Eye (tissue), 1 donor: ENCODE data around the gene RWDD3.
A peak's percentile ranks its signal among the peaks of the same experiment; 100 is the strongest.

Source experiments
- DNase-seq: peaks from one replicate; pipeline ENCODE4 v3.0.0-alpha.2; 2015

RWDD3 gene, protein sequence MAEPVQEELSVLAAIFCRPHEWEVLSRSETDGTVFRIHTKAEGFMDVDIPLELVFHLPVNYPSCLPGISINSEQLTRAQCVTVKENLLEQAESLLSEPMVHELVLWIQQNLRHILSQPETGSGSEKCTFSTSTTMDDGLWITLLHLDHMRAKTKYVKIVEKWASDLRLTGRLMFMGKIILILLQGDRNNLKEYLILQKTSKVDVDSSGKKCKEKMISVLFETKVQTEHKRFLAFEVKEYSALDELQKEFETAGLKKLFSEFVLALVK

DNA sequence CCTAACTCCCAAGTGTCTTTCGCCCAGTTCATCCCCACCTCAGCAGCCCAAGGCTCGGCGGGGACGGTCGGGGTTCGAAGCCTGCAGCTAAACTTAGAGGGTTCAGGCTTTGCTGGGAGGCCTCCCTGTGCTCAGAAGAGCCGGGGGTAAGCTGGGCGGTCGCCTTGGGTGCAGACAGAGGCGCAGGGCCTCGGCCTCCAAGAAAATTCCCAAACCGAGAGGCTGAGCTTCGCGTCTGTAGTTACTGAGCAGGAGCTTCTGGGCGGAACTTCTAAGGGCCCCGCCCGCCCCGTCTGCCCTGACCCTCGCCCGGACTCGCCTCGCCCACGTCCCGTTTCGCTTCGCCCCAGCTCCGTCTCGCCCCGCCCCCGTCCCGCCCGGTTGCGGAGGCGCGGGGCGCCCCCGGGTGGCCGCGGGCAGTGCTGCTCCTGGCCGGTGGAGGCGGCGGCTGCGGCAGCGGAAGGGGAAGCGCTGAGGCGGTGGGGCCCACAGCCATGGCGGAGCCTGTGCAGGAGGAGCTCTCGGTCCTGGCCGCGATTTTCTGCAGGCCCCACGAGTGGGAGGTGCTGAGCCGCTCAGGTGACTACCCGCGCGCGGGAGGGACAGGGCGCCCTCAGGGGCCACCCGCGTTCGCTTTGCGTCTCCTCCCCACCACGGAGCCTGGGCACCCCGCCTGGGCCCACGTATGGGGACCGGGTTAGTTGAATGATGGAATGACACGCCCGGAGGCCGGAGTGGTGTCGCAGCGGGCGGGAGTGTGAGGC is at the start of gene RWDD3:
TSS of gene RWDD3 (plus strand) at position 474 of the 764 bp plus-strand sequence. CDS start at position 495, 21 bp downstream.
- DNase-seq: peak; percentile 96

DNA sequence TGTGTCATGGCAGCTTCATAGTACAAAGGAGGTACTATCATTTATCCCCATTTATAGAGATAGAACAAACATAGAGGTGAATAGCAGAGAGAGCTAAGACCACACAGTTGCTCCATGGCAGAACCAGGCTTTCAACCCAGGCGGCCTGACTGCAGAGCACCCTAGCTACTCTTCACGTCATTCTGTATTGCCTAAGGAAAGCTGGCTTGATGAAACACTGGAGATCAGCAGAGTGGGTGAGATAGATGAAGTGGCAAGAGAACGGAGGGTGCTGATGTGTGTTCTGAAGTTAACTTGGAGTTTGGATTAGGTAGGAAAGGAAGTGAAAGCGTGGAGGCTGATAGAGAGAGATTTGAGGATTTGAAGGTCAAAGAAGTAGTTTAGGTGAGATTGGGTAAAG is 47.9 kb upstream of the RWDD3 start:
- no peak for DNase-seq

DNA sequence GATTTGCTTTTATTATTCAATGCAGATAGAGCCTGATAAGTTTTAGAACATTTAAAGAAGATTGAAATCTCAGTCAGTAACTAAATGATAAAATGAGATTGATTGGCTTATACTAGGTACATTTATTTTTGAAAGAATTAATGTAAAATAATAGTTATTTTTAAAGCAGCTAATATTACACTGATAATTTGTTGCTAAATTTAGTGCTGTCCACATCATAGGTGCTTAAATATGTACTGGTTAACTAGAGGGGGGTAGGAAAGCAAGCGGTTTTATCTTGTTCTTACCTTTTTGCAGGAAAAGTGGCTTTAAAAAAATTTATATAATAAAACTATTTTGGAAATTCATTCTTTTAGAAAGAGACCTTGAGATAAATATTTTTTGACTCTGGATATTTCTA is 40.4 kb upstream of the RWDD3 start:
- no peak for DNase-seq

DNA sequence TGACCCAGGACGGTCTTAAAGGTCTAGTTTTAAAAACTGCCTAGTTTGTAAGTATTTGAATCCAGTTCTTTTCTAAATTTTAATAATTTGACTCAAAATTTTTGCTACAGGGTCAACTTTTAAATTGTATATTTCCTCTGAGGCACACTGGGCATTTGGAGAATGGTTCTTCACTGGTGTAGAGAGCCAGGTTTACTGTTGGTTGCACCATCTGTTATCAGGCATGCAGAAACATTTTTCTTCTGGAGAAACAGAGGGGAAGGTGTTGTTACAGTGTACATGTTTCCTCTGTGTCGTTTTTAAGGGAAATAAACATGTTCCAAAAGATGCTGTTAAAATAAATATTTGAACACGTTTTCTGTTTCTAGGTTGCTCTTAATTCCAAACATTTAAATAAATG is 39.0 kb upstream of the RWDD3 start:
- no peak for DNase-seq

DNA sequence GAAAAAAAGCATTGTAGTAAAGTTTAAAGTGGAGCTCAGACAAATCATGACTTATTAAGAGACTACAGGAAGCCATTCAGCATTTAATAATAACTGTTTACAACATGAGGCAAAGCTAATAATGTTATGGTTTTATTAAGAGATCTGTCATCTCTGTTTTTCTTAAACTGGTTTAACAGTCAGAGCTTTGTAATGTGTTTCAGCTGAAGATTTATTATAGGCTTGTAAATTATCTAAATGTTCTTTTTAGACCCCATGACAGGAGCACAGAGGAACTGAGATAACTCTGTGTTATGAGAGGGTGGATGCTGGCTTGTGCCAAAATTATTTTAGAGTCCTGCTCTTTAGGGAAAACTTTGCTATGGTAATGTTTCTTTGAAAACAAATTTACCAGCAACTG is 38.0 kb upstream of the RWDD3 start:
- no peak for DNase-seq

DNA sequence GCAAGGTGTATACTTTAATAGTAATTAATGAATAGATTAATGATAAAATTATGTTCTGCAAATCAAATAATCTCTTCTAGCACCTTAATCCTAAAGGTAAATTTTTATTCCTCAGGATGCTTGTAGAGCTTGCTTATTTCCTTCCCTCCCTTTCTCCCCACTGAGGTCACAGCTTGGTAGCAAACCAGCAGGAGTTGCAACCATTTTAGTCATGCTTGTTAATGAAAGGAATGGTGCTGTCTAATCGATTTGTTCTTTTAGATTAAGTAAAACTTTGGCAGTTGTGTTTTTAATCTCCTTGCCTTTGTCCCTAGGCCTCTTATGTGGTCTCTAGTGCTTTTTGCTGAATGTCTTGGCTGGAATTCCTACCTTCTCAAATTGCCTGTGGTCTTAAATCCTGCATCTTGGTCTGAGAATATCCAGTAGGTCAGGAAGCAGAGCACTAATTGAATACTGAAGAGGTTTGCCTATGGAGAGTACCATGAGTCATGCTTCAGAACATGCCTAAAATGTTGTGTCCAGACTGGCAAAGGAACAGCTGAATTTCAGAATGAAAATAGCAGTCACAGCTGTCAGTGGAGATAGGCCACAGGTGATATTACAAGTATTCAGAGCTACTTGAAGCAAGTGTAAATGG is 36.3 kb upstream of the RWDD3 start:
- DNase-seq: peak; percentile 13

DNA sequence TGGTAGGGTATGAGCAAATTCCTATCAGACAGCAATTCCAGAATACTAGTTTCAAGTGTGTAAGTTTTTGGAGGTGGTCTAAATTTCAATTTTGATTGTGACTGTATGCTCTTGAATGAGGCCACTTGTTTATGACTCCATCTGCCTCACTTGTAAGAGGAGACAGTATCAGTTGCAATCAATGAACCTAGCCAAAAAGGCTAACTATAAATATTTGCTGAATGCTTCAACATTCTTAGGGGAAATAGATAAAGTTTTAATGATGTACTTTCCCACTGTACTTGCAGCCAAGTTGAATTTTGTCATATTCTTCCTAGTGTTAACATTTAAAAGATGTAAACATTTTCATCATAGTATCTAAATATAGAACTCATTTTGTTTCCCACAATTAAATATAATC is 32.1 kb upstream of the RWDD3 start:
- no peak for DNase-seq

DNA sequence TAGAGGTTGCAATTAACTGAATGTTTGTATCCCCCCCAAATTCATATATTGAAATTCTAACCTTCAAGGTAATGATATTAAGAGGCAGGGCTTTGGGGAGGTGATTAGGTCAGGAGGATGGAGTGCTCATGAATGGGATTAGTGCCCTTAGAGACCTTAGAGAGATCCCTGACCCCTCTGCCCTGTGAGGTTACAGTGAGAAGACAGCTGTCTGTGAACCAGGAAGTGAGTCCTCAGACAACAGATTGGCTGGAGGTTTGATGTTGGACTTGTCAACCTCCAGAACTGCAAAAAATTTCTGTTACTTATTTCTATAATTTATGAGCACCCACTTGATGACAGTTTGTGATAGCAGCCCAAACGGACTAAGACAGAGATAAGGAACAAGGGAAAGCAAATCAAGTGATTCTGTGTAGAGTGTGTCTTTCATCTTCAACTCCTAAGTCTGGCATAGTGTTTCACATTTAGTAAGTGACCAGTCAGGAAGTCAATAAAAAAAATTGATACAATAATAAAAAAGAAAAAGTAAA is 30.0 kb upstream of the RWDD3 start:
- DNase-seq: no peak

DNA sequence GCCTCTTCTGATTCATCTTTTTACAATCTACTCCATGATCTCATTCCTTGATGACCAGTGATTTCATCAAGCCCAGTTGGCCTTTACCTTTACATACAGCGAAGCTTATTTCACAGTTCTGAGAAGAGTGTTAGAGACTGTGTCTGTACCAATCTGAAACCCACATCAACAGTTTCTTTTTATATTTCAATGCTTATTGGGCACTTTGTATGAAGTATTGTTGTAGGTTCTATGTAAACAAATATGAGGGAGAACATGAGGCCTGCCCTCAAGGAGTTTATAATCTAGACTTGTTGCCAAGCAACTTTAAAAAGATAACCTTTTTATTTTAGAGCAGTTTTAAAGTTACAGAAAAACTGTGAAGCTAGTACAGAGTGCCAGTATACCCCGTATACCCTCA is 27.5 kb upstream of the RWDD3 start:
- DNase-seq: no peak

DNA sequence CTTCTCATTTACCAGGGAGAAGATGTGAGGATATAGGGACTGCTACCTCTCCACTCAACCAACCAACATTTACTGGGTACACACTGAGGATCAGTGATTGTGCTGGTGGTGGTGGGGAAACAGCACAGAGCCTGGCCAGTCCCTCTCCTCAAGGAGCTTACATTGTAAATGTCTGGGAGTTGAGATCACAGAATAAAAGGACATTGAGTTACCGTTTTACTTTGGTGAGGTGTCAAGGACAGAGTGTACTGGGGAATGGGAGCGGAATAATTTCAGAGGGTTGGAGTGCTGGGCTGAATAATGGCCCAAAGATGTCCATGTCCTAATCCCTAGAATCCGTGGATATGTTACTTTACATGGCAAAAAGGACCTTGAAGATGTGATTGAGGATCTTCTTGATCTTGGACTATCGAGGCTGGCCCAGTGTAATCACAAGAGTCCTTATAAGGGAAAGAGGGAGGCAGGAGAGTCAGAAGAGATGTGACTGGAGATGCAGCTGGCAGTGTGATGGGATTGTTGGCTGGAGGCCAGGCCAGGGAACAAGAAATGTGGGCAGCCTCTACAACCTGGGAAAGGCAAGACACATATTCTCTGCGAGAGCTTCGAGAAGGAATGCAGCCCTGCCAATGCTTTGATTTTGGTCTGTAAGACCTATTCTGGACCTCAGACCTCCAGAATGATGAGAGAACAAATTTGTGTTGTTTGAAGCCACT is 26.6 kb upstream of the RWDD3 start:
- no peak for DNase-seq

DNA sequence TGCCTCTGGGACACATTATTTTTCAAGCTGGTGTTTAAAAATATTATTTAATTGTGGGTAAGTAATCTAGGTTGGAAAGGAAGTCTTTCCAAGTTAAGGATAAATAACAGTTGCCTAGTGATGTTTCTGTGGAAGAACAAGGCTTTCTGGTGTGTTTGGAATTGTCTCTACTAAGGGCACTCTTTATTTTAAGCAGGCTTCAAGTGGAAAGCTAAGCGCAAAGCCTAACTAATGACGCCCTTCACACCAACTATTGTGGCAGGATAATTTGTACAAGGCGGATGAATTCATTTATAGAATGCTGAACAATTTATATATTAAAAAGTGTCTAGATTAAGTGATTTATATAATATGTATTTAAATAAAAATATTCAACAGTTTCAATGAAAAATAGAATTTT is 25.1 kb upstream of the RWDD3 start:
- DNase-seq: no peak

DNA sequence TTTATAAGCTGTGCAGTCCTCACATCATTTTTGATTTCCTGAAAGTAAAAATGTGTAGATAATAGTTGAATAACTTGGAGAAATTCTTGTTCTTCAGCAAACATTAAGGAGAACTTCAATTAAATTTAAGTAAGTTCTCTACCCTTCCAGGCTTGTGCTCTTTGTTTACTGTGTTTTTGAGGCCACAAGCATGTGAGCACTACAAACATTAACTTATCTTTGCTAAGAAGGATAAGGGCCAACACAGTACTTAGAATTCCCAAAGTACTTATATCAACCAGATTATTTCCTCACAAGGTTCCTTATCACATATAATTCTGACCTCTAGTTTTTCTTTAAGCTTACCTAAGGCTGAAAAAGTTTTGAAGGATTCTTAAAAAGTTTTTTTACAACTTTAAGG is 24.7 kb upstream of the RWDD3 start:
- no peak for DNase-seq

DNA sequence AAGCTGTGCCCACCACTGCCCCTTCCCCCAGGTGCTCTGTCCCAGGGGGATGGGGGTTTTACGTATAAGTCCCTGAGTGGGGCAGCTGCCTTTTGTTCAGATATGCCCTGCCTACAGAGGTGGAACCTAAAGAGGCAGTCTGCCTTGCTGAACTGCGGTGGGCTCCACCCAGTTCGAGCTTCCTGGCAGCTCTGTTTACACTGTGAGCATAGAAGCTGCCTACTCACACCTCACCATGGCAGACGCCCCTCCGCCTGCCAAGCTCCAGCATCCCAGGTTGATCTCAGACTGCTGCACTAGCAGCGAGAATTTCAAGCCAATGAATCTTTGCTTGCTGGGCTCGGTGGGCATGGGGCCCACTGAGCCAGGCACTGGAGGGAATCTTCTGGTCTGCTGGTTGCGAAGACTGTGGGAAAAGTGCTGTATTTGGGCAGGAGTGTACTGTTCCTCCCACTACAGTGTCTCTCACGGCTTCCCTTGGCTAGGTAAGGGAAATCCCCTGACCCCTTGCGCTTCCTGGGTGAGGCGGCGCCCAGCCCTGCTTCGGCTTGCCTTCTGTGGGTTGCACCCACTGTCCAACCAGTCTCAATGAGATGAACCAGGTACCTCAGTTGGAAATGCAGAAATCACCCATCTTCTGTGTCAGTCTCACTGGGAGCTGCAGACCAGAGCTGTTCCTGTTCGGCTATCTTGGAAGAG is 17.6 kb upstream of the RWDD3 start:
- no peak for DNase-seq

DNA sequence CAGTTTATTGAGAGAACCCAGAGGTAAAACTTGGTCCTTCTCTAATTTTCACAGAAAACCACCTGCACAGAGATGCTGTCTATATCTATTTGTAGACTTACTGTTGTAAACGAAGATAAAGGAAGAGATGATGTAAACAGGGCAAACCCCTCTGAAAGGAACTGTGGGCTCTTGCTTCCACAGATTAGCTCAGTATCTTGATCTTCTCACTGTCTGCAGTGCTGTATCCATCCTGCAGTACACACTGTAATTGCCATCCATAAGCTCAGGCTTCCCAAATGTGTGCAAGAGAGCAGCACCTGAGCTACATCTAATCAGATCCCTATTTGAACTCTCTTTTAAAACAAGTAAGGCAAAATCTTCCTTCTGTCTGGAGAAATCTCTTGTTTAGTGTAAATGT is 16.6 kb upstream of the RWDD3 start:
- no peak for DNase-seq

DNA sequence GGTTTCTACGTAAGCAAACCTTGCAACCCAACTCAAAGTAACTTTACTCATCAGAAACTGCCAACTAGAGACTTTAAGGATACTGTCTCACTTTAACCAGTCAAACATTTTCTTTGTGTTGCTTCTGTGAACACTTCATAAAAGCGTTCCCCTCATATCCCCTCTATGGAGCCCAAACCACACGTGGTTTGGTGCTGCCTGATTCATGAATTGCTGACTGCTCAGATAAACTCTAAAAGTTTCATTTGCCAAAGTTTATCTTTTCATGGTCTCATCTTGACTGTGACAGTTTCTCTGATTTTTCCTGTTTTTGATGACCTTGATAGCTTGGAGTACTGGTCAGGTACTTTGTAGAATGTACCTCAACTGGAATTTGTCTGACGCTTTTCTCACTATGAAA is 14.6 kb upstream of the RWDD3 start:
- no peak for DNase-seq

DNA sequence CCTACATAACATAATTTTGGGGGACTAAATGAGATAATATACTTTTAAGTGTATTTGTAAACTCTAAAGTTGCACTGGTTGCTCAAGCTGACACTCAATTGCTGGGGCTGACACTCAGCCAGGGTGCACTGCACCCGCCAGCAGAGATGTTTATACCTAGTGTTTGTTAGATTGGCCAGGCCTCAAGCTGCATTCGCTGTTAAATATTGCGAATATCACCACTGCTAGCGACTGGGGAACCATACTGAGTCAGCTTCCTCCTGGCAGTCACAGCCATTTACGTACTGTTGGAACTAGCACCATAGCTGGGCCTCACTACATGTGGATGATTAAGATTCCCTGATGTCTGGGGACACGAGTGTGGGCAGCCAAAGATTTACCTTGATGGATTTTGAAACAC is 12.7 kb upstream of the RWDD3 start:
- DNase-seq: no peak

DNA sequence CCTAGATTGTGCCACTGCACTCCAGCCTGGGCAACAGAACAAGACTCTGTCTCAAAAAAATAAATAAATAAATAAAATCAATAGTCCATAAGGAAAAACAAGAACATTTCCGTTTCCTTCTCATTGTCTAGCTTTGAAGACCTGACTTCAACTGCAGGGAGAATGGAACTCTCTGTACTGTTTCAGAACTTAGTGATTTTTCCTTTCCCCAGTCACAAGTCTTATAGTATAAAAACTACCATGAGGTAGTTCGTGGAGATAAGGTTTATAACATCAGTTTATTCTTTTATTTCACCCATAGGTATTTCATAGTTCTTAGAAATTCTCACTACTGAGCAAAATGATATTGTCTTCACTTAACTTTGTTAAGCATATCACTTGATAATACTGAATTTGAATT is 11.4 kb upstream of the RWDD3 start:
- DNase-seq: no peak

DNA sequence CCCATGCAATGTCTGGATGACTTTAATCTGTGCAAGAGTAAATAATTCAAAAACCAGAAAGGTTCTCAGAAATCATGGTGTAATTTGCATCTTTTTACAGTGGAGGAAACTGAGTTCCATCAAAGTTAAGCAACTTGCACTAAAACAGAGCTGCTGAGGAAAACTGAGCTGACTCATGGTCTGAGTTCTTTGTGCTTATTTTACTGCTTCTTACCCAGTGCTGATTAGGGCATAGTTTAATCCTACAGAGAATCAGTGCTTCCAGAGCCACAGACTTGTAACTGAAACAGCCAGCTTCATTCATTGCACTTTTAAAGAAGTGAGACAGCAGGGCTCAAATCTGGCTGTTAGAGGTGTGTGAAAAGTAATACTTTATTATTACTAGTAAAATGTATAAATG is 10.9 kb upstream of the RWDD3 start:
- DNase-seq: no peak

DNA sequence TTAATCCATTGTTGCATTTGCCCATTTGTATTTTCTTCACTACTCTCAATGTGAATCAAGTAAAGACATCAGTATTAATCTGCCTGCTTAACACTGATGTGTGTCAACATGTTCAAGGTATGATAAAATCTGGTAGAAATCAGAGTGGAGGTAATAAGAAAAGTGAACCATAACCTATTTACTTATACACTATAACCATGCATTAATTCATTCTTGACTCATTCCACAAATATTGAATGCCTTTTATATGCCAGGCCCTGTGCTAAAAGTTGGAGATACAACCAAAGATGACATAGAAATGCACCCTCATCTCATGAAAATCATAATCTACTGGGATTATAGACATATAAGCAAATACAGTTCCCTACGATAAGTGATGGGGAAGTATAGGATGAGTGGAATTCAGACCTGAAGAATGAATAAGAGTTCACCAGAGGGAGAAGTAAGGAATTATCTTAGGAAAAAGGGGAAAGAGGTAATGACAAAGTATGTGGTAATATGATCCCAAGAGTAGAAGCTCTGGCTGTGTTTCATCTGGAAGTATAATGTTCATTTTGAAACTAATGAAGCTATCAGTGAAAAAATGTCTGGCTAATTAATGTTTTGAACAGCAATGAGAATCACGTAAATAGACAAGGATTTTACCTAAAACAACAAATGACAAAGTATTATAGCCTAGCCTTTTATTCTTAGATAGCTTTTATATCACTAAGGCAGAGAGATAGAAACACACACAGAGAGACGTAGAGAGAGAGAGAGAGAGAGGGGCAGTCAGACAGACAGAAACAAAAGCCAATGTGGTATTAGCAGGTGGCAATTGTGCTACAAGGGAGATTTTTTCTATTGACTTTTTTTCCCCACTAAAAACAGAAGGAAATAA is 7.0 kb upstream of the RWDD3 start:
- DNase-seq: no peak

DNA sequence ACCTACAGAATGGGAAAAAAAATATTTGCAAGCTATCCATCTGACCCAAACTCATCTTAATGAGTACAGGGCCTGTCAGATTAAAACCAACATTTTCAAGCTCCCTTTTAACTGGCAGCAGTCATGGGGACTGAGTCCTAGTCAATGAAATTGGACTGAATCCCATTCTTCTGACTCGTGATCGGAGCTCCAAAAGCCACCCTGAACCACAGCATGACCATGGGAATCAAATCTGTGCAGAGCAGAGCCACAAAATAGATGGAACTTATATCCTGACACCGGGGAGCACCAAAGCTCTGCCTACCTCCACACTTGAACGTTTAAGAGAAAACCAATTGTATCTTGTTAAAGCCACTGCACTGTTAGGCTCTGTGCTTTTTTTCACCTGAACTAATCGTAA is 5.0 kb upstream of the RWDD3 start:
- no peak for DNase-seq

DNA sequence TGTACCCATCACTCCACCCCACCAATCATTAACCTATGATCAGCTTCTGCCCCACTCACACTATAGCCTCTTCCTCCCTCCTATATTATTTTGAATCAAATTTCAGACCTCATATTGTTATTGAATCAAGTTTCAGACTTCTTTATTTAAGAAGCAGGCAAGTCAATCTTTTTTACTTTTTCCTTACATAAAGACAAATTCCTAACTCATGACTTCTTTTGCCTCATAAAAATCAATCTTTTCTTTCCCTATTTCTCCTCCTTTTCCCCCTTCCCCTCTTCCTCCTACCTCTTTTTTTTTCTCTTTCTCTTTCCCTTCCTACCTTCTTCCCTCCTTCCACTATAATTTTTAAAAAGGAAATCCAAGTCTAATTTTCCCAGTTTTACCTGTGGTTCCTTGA is 4.3 kb upstream of the RWDD3 start:
- no peak for DNase-seq

DNA sequence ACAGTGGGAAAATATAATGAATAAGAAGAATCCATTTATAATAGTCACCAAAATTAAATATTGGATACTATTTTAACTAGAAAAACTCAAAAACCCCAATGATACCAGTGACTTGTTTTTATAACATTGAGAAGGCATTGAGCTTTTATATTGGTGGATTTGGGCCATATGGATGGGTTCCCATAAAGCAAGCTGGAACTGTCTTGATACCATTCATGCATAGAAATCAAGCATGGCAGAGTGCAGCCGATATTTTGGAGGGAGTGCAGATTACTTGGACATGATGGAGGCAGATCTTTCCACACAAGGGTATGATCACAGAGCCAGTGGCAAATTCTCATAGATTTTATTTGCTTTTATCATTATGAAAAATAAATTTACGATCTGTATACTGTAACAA is 3.8 kb upstream of the RWDD3 start:
- DNase-seq: no peak
